ENCODE results near the gene BRCA1.

Gene BRCA1

GRCh38 chr17:43024407-43025289, 100.5 kb downstream of the BRCA1 start, which contains the start of gene RND2:
Gene RND2 (plus strand): TSS chr17:43025231. CDS start chr17:43025348, 117 bp downstream.
- DNase-seq = peak; percentile 97

- peak; percentile 92 for DNase-seq
These were observed 103.2 kb downstream of the BRCA1 start, which contains the start of gene VAT1 for GRCh38 chr17:43021741-43022512. Gene VAT1 (minus strand): TSS chr17:43022385. CDS start chr17:43022322, 63 bp downstream.

- peak; percentile 98 for DNase-seq
These were observed 104.1 kb downstream of the BRCA1 start for GRCh38 chr17:43020789-43021740.

GRCh38 chr17:43020030-43020621, 105.0 kb downstream of the BRCA1 start:
- peak; percentile 24 for DNase-seq

- peak; percentile 69 for DNase-seq
These were observed 105.7 kb downstream of the BRCA1 start for GRCh38 chr17:43019418-43019817.

- peak; percentile 78 for DNase-seq
These were observed 106.2 kb downstream of the BRCA1 start for GRCh38 chr17:43018932-43019331.

GRCh38 chr17:43018008-43018853, 106.9 kb downstream of the BRCA1 start:
- DNase-seq = no peak

- DNase-seq = no peak
These were observed 108.9 kb downstream of the BRCA1 start for GRCh38 chr17:43016216-43016615.

GRCh38 chr17:43015579-43015978, 109.6 kb downstream of the BRCA1 start:
- DNase-seq = no peak

- peak; percentile 48 for DNase-seq
These were observed 110.3 kb downstream of the BRCA1 start for GRCh38 chr17:43014649-43015542.

- peak; percentile 48 for DNase-seq
These were observed 111.0 kb downstream of the BRCA1 start for GRCh38 chr17:43014020-43014648.

- DNase-seq = no peak
These were observed 111.9 kb downstream of the BRCA1 start for GRCh38 chr17:43013296-43013695.

- peak; percentile 48 for DNase-seq
These were observed 113.3 kb downstream of the BRCA1 start for GRCh38 chr17:43011728-43012472.

- peak; percentile 37 for DNase-seq
These were observed 114.4 kb downstream of the BRCA1 start for GRCh38 chr17:43010667-43011308.

GRCh38 chr17:43006639-43007551, 118.3 kb downstream of the BRCA1 start, which contains the start of gene IFI35:
Gene IFI35 (plus strand): TSS chr17:43006784. CDS start chr17:43006948, 164 bp downstream.
- peak; percentile 94 for DNase-seq

- DNase-seq = peak; percentile 34
These were observed 121.5 kb downstream of the BRCA1 start for GRCh38 chr17:43003542-43004172.

Measured in OCI-M1 (cell line).